ENCODE results near the gene ZNF644. TPM values are rescaled to one million over a fixed set of nuclear protein-coding genes. Genes with fewer than 3 reads are reported as not detected.
A peak's percentile ranks its signal among the peaks of the same experiment; 100 is the strongest.

The ZNF644 gene
- total RNA-seq, 3 donors from 2014 or later, result 43.2 to 46.2 (median 44.2) TPM

DNA sequence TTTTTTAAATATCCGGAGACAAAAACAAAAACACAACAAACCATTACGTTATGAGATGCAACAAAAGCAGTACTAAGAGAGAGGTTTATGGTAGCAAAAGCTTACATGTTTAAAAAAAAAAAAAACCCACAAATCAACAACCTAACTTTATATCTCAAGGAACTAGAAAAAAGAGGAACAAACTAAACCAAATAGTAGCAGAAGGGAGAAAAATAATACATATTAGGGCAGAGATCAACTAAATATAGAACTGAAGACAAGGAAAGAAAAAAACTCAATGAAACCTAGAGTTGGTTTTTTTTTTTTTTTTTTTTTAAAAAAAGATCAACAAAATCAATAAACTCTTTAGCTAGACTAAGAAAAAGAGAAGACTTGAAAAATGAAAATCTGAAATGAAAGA, 34.9 kb downstream of the ZNF644 start:
- Mint-ChIP-seq H3K9me3 (peaks cover 16% of the 10 kb centered on the region), H3K4me1 (ENCODE audit: low read depth) (peaks cover 67% of the 10 kb centered on the region), H3K36me3 (ENCODE audit: insufficient read depth) (peaks cover 42% of the 10 kb centered on the region), H3K27me3 (ENCODE audit: low read depth) (no peaks in the 10 kb centered on the region), H3K4me3 (no peak overlapping the region)
- no peak for DNase-seq
- ATAC-seq, result no peak

DNA sequence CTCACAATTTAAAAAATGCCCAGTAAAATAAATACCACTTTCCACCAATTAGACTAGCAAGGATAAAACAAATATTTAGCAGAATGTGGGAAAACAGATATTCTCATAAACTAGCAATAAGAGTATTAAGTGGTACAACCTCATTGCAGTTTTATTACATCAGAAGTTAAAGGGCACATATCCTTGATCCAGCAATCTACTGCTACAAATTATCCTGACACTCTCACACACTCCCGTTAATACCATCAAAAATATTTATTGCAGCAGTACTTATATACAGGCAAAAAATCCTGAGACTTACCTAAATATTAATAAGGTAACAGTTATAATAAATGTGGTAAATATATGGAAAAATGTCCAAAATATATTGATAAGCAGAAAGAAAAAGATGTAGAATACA, 44.3 kb downstream of the ZNF644 start:
- Mint-ChIP-seq H3K4me1 (ENCODE audit: low read depth) (peaks cover 37% of the 10 kb centered on the region), H3K27me3 (ENCODE audit: low read depth) (no peaks in the 10 kb centered on the region), H3K36me3 (ENCODE audit: insufficient read depth) (peaks cover 34% of the 10 kb centered on the region), H3K9me3 (no peaks in the 10 kb centered on the region), H3K4me3 (no peak overlapping the region)
- ATAC-seq (no peak), DNase-seq (no peak)

DNA sequence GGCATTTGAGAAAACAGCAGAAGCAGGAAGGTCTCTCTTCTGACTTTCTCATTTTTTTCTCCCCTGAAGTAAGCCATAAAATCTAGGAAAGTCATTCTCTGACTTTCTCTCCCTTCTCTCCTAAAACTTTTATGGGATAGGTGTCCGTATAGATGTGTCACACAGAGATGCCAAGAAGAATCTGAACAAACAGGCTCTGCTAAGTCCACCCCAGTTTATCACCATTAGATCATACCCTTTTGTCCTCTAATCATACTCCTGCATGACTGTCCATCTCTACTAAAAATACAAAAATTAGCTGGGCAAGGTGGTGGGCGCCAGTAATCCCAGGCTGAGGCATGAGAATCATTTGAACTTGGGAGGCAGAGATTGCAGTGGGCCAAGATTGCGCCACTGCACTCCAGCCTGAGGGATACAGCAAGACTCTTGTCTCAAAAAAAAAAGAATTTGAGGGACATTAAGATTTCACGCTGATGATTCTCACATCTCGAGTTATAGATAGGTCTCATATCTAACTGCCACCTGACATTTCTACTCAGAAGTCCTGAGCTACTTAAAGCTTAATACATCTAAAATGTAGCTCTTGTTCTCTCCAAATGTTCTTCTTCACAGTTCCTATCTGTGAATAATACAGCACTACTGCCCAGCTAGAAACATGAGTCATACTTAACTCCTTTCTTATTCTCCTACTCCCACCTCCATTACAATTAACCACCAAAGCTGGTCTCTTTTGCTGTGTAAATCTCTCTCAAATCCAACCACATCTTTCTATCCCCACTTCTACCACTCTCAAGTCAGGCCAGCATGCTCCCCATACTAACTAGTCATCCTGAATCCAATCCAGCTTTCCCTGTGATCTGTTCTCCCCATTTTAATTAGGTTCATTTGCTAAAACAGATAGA, 47.7 kb downstream of the ZNF644 start:
- Mint-ChIP-seq H3K36me3 (ENCODE audit: insufficient read depth) (peaks cover 38% of the 10 kb centered on the region), H3K4me1 (ENCODE audit: low read depth) (peaks cover 42% of the 10 kb centered on the region)

DNA sequence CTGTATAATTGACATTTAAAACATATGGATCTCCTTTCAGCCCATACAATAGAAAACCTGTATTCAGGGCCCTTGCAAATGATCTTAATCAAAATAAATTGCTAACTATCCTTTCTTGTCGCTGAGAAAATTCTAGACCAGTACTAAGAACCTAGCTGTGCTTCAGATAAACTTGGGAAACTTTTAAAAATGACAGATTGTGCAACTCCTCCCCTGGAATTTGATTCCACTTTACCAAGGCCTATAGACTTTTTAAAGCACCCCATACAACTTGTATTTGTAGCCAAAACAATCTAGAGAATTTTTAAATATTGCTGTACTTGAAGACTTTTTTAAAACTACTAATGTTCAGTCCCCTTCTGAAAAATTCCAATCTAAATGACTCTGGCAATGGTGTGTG, 51.6 kb downstream of the ZNF644 start:
- peaks cover 37% of the 10 kb centered on the region for H3K36me3 Mint-ChIP-seq (ENCODE audit: insufficient read depth)
- H3K27me3 Mint-ChIP-seq (ENCODE audit: low read depth), result no peaks in the 10 kb centered on the region
- H3K4me1 Mint-ChIP-seq (ENCODE audit: low read depth), result peaks cover 46% of the 10 kb centered on the region
- ATAC-seq, result no peak
- no peaks in the 10 kb centered on the region for H3K9me3 Mint-ChIP-seq
- no peak for DNase-seq
- H3K4me3 Mint-ChIP-seq, result no peak overlapping the region

More for the DNA sequence above, 47.7 kb downstream of the ZNF644 start:
- H3K9me3 Mint-ChIP-seq, result no peaks in the 10 kb centered on the region
- peak; percentile 43 to 77 for ATAC-seq
- no peaks in the 10 kb centered on the region for H3K27me3 Mint-ChIP-seq (ENCODE audit: low read depth)
- no peak for DNase-seq
- no peak overlapping the region for H3K4me3 Mint-ChIP-seq

DNA sequence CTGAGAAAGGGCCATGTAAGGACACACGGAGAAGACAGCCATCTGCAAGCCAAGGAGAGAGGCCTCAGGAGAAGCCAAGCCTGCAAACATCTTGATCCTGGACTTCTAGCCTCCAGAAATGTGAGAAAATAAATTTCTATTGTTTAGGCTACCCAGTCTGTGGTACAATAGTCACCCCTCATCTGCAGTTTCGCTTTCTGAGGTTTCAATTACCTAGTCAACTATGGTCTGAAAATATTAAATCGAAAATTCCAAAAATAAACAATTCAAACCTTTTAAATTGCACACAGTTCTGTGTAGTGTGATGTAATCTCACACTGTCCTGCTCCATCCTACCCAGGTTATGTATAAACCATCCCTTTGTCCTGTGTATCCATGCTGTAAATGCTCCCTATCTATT, 52.6 kb downstream of the ZNF644 start:
- DNase-seq (no peak), ATAC-seq (no peak)
- no peaks in the 10 kb centered on the region for H3K9me3 Mint-ChIP-seq
- H3K27me3 Mint-ChIP-seq (ENCODE audit: low read depth), result no peaks in the 10 kb centered on the region
- peaks cover 40% of the 10 kb centered on the region for H3K4me1 Mint-ChIP-seq (ENCODE audit: low read depth)
- H3K36me3 Mint-ChIP-seq (ENCODE audit: insufficient read depth), result peaks cover 31% of the 10 kb centered on the region
- H3K4me3 Mint-ChIP-seq, result no peak overlapping the region

- ATAC-seq (no peak), DNase-seq (no peak)
- H3K27me3 Mint-ChIP-seq (ENCODE audit: low read depth), result no peaks in the 10 kb centered on the region
- H3K4me1 Mint-ChIP-seq (ENCODE audit: low read depth), result peaks cover 41% of the 10 kb centered on the region
- H3K36me3 Mint-ChIP-seq (ENCODE audit: insufficient read depth), result peaks cover 20% of the 10 kb centered on the region
- peaks cover under 1% of the 10 kb centered on the region for H3K9me3 Mint-ChIP-seq
- H3K4me3 Mint-ChIP-seq, result no peak overlapping the region
Measured at GRCh38 chr1:90964444-90965035, 57.3 kb downstream of the ZNF644 start.

GRCh38 chr1:90963651-90964050, 58.2 kb downstream of the ZNF644 start:
- H3K4me3 Mint-ChIP-seq, result no peak overlapping the region

GRCh38 chr1:90963236-90963635, 58.6 kb downstream of the ZNF644 start:
- peaks cover 43% of the 10 kb centered on the region for H3K4me1 Mint-ChIP-seq (ENCODE audit: low read depth)
- H3K27me3 Mint-ChIP-seq (ENCODE audit: low read depth), result no peaks in the 10 kb centered on the region
- H3K36me3 Mint-ChIP-seq (ENCODE audit: insufficient read depth), result peaks cover 23% of the 10 kb centered on the region
- H3K9me3 Mint-ChIP-seq, result peaks cover 4% of the 10 kb centered on the region
- no peak for DNase-seq
- no peak for ATAC-seq
- H3K4me3 Mint-ChIP-seq, result no peak overlapping the region

More at GRCh38 chr1:90963651-90964050, 58.2 kb downstream of the ZNF644 start:
- Mint-ChIP-seq H3K27me3 (ENCODE audit: low read depth) (no peaks in the 10 kb centered on the region), H3K36me3 (ENCODE audit: insufficient read depth) (peaks cover 20% of the 10 kb centered on the region), H3K9me3 (peaks cover 4% of the 10 kb centered on the region), H3K4me1 (ENCODE audit: low read depth) (peaks cover 39% of the 10 kb centered on the region)
- DNase-seq, result no peak
- ATAC-seq, result no peak

GRCh38 chr1:90959352-90960206, 62.3 kb downstream of the ZNF644 start:
- peaks cover 65% of the 10 kb centered on the region for H3K4me1 Mint-ChIP-seq (ENCODE audit: low read depth)
- H3K9me3 Mint-ChIP-seq, result peaks cover 11% of the 10 kb centered on the region
- ATAC-seq, result peak in 1 of 2 donors; percentile 25
- H3K27me3 Mint-ChIP-seq (ENCODE audit: low read depth), result no peaks in the 10 kb centered on the region
- H3K36me3 Mint-ChIP-seq (ENCODE audit: insufficient read depth), result peaks cover 44% of the 10 kb centered on the region
- no peak overlapping the region for H3K4me3 Mint-ChIP-seq
- no peak for DNase-seq

DNA sequence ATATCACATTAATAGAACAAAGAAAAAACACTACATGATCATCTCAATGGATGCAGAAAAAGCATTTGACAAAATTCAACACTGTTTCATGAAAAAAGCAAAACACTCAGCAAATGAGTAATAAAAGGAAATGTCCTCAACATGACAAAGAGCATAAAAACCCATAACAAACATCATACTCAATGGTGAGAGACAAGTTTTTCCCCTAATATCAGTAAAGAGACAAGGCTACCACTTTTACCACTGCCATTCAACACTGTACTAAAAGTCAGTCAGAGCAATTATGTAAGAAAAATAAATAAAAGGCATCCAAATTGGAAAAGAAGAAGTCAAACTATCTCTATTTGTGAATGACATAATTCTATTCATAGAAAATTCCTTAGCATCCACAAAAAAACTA, 64.3 kb downstream of the ZNF644 start:
- ATAC-seq (no peak), DNase-seq (no peak)
- H3K27me3 Mint-ChIP-seq (ENCODE audit: low read depth), result no peaks in the 10 kb centered on the region
- H3K4me1 Mint-ChIP-seq (ENCODE audit: low read depth), result peaks cover 73% of the 10 kb centered on the region
- peaks cover 11% of the 10 kb centered on the region for H3K9me3 Mint-ChIP-seq
- no peak overlapping the region for H3K4me3 Mint-ChIP-seq
- peaks cover 46% of the 10 kb centered on the region for H3K36me3 Mint-ChIP-seq (ENCODE audit: insufficient read depth)

- H3K9me3 Mint-ChIP-seq, result peaks cover 11% of the 10 kb centered on the region
- DNase-seq, result no peak
- no peaks in the 10 kb centered on the region for H3K27me3 Mint-ChIP-seq (ENCODE audit: low read depth)
- H3K36me3 Mint-ChIP-seq (ENCODE audit: insufficient read depth), result peaks cover 47% of the 10 kb centered on the region
- peaks cover 86% of the 10 kb centered on the region for H3K4me1 Mint-ChIP-seq (ENCODE audit: low read depth)
- H3K4me3 Mint-ChIP-seq, result no peak overlapping the region
- no peak for ATAC-seq
Measured at GRCh38 chr1:90955769-90956168, 66.1 kb downstream of the ZNF644 start.

DNA sequence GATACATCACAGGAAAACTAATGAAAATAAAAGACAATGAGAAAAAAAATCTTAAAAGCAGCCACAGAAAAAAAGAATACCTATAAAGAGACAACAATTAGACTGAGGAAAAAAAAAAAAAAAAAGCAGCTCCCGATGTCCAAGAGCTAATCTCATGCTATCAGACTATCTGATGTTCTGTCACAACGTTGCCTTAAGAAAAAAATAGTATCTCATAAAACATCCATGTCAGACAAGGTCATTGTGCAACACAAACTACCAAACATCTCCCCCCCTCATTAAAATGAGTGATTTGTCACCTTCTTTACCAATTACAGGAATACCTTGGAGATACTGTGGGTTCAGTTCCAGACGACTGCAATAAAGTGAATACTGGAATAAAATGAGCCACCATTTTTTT, 68.9 kb downstream of the ZNF644 start:
- H3K27me3 Mint-ChIP-seq (ENCODE audit: low read depth), result no peaks in the 10 kb centered on the region
- no peak overlapping the region for H3K4me3 Mint-ChIP-seq
- peaks cover 8% of the 10 kb centered on the region for H3K9me3 Mint-ChIP-seq
- DNase-seq (no peak), ATAC-seq (no peak)
- peaks cover 36% of the 10 kb centered on the region for H3K36me3 Mint-ChIP-seq (ENCODE audit: insufficient read depth)
- peaks cover 72% of the 10 kb centered on the region for H3K4me1 Mint-ChIP-seq (ENCODE audit: low read depth)

DNA sequence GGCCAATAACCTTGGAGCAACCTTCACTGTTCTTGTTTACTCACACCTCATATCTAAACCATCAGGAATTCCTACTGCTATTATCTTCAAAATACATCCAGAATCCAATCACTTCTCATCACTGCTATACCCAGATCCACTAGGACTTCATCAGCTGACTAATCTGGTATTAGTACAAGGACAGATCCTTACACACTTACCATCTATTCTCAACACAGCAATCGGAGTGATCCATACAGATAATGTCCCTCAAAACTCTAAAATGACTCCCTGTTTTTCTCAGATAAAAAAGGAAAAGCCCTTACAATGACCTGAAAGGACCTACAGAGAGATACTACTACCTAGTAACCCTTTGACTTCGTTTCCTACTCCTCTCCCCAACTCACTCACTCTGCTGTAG, 70.8 kb downstream of the ZNF644 start:
- peaks cover 23% of the 10 kb centered on the region for H3K36me3 Mint-ChIP-seq (ENCODE audit: insufficient read depth)
- peaks cover 64% of the 10 kb centered on the region for H3K4me1 Mint-ChIP-seq (ENCODE audit: low read depth)
- ATAC-seq (no peak), DNase-seq (no peak)
- peaks cover 7% of the 10 kb centered on the region for H3K9me3 Mint-ChIP-seq
- no peaks in the 10 kb centered on the region for H3K27me3 Mint-ChIP-seq (ENCODE audit: low read depth)
- no peak overlapping the region for H3K4me3 Mint-ChIP-seq

GRCh38 chr1:90948301-90948700, 73.5 kb downstream of the ZNF644 start:
- Mint-ChIP-seq H3K27me3 (ENCODE audit: low read depth) (no peaks in the 10 kb centered on the region), H3K9me3 (no peaks in the 10 kb centered on the region), H3K4me1 (ENCODE audit: low read depth) (peaks cover 43% of the 10 kb centered on the region), H3K36me3 (ENCODE audit: insufficient read depth) (peaks cover 7% of the 10 kb centered on the region), H3K4me3 (no peak overlapping the region)
- no peak for ATAC-seq
- DNase-seq, result no peak
